Ishikawa (cell line): Measurements from ENCODE around the gene NR6A1.

Experiments
- CEBPB ChIP-seq: IDR thresholded peaks from 2 replicates; pipeline ENCODE4 v1.6.1; 2012
- CREB1 ChIP-seq: IDR thresholded peaks from 2 replicates; pipeline ENCODE4 v1.6.1; 2012; ENCODE audit warnings: low read depth
- EGR1 ChIP-seq: IDR thresholded peaks from 2 replicates; pipeline ENCODE4 v1.6.1; 2012
- EP300 ChIP-seq: IDR thresholded peaks from 2 replicates; pipeline ENCODE4 v1.6.1; 2012; ENCODE audit warnings: borderline replicate concordance
- FOXM1 ChIP-seq: IDR thresholded peaks from 2 replicates; pipeline ENCODE4 v1.6.1; 2012; ENCODE audit warnings: low read depth, borderline replicate concordance
- NFIC ChIP-seq: IDR thresholded peaks from 2 replicates; pipeline ENCODE4 v1.6.1; 2012
- RAD21 ChIP-seq: IDR thresholded peaks from 2 replicates; pipeline ENCODE4 v1.6.1; 2012; ENCODE audit warnings: low read depth
- TAF1 ChIP-seq: IDR thresholded peaks from 2 replicates; pipeline ENCODE4 v1.6.1; 2012; ENCODE audit warnings: low read depth, mild to moderate bottlenecking
- TCF12 ChIP-seq: IDR thresholded peaks from 2 replicates; pipeline ENCODE4 v1.6.1; 2012; ENCODE audit warnings: low read depth
- TEAD4 ChIP-seq: IDR thresholded peaks from 2 replicates; pipeline ENCODE4 v1.6.1; 2012
- YY1 ChIP-seq: IDR thresholded peaks from 2 replicates; pipeline ENCODE4 v1.6.1; 2012; ENCODE audit warnings: low read depth
- ZBTB7A ChIP-seq: IDR thresholded peaks from 2 replicates; pipeline ENCODE4 v1.6.1; 2012; ENCODE audit warnings: low read depth
- TF ChIP-seq, protein P1 (sequence below): IDR thresholded peaks from 2 replicates; pipeline ENCODE4 v1.6.1; 2012
- TF ChIP-seq, protein P2 (sequence below): IDR thresholded peaks from 2 replicates; pipeline ENCODE4 v1.6.1; 2012; ENCODE audit warnings: low read depth, mild to moderate bottlenecking
- TF ChIP-seq, protein P3 (sequence below): IDR thresholded peaks from 2 replicates; pipeline ENCODE4 v1.6.1; 2012

Gene NR6A1

DNA sequence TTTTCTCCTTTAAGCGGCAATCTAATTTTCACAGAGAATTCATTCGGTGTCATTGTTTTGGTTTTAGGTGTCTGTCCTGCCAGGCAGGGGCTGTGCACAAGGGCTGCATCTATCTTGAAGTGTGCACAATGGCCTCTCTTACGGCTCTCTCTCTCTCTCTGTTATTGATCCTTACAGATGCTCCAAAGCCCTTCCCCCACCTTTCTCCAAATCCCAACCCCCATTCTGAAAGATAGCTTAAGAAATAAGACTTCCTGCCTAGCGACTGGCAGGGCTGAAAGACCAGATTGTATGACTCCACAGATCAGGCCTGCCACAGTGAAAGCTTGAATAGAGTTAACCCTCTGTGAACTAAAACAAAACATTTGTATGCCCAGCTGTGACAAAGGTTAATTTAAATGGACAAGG, 177.5 kb downstream of the NR6A1 start:
- no peak for TF ChIP-seq CREB1
- TF ChIP-seq, protein P1, sequence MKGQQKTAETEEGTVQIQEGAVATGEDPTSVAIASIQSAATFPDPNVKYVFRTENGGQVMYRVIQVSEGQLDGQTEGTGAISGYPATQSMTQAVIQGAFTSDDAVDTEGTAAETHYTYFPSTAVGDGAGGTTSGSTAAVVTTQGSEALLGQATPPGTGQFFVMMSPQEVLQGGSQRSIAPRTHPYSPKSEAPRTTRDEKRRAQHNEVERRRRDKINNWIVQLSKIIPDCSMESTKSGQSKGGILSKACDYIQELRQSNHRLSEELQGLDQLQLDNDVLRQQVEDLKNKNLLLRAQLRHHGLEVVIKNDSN = no peak
- no peak for TF ChIP-seq FOXM1
- TF ChIP-seq, protein P2, sequence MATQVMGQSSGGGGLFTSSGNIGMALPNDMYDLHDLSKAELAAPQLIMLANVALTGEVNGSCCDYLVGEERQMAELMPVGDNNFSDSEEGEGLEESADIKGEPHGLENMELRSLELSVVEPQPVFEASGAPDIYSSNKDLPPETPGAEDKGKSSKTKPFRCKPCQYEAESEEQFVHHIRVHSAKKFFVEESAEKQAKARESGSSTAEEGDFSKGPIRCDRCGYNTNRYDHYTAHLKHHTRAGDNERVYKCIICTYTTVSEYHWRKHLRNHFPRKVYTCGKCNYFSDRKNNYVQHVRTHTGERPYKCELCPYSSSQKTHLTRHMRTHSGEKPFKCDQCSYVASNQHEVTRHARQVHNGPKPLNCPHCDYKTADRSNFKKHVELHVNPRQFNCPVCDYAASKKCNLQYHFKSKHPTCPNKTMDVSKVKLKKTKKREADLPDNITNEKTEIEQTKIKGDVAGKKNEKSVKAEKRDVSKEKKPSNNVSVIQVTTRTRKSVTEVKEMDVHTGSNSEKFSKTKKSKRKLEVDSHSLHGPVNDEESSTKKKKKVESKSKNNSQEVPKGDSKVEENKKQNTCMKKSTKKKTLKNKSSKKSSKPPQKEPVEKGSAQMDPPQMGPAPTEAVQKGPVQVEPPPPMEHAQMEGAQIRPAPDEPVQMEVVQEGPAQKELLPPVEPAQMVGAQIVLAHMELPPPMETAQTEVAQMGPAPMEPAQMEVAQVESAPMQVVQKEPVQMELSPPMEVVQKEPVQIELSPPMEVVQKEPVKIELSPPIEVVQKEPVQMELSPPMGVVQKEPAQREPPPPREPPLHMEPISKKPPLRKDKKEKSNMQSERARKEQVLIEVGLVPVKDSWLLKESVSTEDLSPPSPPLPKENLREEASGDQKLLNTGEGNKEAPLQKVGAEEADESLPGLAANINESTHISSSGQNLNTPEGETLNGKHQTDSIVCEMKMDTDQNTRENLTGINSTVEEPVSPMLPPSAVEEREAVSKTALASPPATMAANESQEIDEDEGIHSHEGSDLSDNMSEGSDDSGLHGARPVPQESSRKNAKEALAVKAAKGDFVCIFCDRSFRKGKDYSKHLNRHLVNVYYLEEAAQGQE = no peak
- no peak for TF ChIP-seq EGR1
- no peak for TF ChIP-seq ZBTB7A

GRCh38 chr9:124593200-124593599, 177.9 kb downstream of the NR6A1 start:
- TF ChIP-seq TAF1 = no peak
- TF ChIP-seq, protein P1 = no peak
- no peak for TF ChIP-seq RAD21
- TF ChIP-seq, protein P2 = no peak
- no peak for TF ChIP-seq YY1
- TF ChIP-seq CEBPB = no peak
- no peak for TF ChIP-seq EGR1
- no peak for TF ChIP-seq NFIC
- no peak for TF ChIP-seq EP300
- no peak for TF ChIP-seq TEAD4
- TF ChIP-seq ZBTB7A = no peak
- TF ChIP-seq CREB1 = no peak
- no peak for TF ChIP-seq TCF12
- no peak for TF ChIP-seq FOXM1
- TF ChIP-seq, protein P3, sequence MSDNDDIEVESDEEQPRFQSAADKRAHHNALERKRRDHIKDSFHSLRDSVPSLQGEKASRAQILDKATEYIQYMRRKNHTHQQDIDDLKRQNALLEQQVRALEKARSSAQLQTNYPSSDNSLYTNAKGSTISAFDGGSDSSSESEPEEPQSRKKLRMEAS = no peak

DNA sequence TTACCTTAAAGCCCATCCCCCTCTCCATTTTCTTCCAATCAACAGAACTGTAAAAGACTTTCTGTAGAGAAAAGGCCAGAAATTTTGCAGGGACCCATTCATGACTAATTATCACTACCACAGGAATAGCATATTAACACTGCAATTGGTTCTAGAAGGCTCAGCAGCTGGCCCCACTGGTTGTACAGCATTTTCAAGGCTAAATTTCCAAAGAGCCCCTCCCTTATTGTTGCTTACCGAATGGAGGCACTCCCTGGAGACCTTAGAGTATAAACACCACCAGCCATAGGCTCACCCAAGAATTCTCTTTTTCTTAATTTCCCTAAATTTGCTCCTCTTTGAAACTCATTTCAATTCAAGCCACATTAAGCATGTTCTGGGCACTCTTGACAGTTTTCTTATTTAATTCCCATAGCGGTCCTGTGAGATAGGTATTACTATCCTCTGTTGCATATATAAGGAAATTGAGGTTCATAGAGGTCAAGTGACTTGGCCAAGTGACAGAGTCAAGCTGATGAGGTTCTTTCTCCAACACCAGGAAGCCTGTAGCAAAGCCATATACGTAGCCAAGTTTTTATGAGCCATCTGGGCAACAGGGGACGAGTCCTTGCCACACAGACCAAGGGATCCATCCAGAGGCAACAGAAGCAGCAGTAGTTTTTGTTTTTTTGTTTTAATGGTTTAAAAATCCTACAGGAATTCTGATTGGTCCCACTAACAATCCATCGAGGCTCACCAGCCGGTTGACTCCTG, 180.0 kb downstream of the NR6A1 start:
- TF ChIP-seq TCF12 (no peak), NFIC (no peak), CEBPB (no peak), RAD21 (no peak), TAF1 (no peak), CREB1 (no peak)

- no peak for TF ChIP-seq TCF12
- no peak for TF ChIP-seq CREB1
- no peak for TF ChIP-seq EP300
- TF ChIP-seq, protein P2 = no peak
- TF ChIP-seq, protein P1 = no peak
- TF ChIP-seq CEBPB = no peak
- no peak for TF ChIP-seq RAD21
- TF ChIP-seq NFIC = no peak
- TF ChIP-seq ZBTB7A = no peak
- no peak for TF ChIP-seq TAF1
- TF ChIP-seq, protein P3 = no peak
- no peak for TF ChIP-seq TEAD4
- no peak for TF ChIP-seq EGR1
- no peak for TF ChIP-seq YY1
- no peak for TF ChIP-seq FOXM1
Observed at GRCh38 chr9:124584631-124585030, 186.5 kb downstream of the NR6A1 start.
